Panc1 (cell line): ENCODE data around the gene GRM7. TPM values are rescaled to one million over a fixed set of nuclear protein-coding genes. Genes with fewer than 3 reads are reported as not detected.

Experiments
- ATAC-seq: fragments of 200-7000 bp; cut with Tn5 transposase; 2 replicates; pipeline ENCODE4 v1.9.1; 2020; ENCODE audit warnings: mild to moderate bottlenecking, moderate library complexity
- BruUV-seq: library from RNA; stranded (reverse); fragments of 400-500 nt; replicated peaks from 2 replicates; lab custom pipeline; 2021; lab: Mats Ljungman, UMichigan
- CTCF ChIA-PET: fragments of 300-600 bp; sonication (Branson Sonifier 250); formaldehyde crosslinking; loops from one replicate; lab custom pipeline; 2022; ENCODE audit warnings: antibody characterized with exemption; lab: Charles Lee
- POLR2A ChIA-PET: fragments of 300-600 bp; sonication (Branson Sonifier 250); formaldehyde crosslinking; loops from one replicate; lab custom pipeline; 2022; ENCODE audit warnings: antibody characterized with exemption; lab: Charles Lee
- DNase-seq: peaks from one replicate; pipeline ENCODE4 v3.0.0-alpha.2; 2010; ENCODE audit warnings: low read depth, low spot score
- H3K27ac ChIP-seq: 2 replicates; pipeline ENCODE4 v1.5.1; 2011; ENCODE audit warnings: mild to moderate bottlenecking, low read length, inconsistent platforms
- H3K27me3 ChIP-seq: fragments of 200-500 bp; sonication (Bioruptor generic); 2 replicates; pipeline ENCODE4 v1.6.0; 2014; ENCODE audit warnings: low read length, inconsistent platforms; ENCODE audit not compliant: control insufficient read depth, insufficient read depth
- H3K36me3 ChIP-seq: fragments of 200-500 bp; sonication (Bioruptor generic); 2 replicates; pipeline ENCODE4 v1.5.1; 2014; ENCODE audit warnings: inconsistent platforms, mild to moderate bottlenecking, low read length, moderate library complexity; ENCODE audit not compliant: control insufficient read depth, insufficient read depth
- H3K4me1 ChIP-seq: 2 replicates; pipeline ENCODE4 v1.5.1; 2011; ENCODE audit warnings: inconsistent platforms, mild to moderate bottlenecking, low read length, moderate library complexity; ENCODE audit not compliant: control insufficient read depth, insufficient read depth
- H3K4me3 ChIP-seq, 2 experiments: 2 replicates each; pipeline ENCODE4 v1.5.1; 2011 to 2012; ENCODE audit warnings: low read depth in 2 of 2, low read length in 2 of 2, mild to moderate bottlenecking in 2 of 2, inconsistent platforms in 1 of 2, moderate library complexity in 1 of 2
- H3K9me3 ChIP-seq: fragments of 200-500 bp; sonication (Bioruptor generic); 2 replicates; pipeline ENCODE4 v1.5.1; 2014; ENCODE audit warnings: low read depth, mild to moderate bottlenecking, inconsistent platforms, low read length, moderate library complexity; ENCODE audit not compliant: control insufficient read depth, insufficient read depth
- CTCF ChIP-seq: fragments of 450-650 bp; IDR thresholded peaks from 2 replicates; pipeline ENCODE4 v1.5.1; 2017; ENCODE audit warnings: mild to moderate bottlenecking
- POLR2AphosphoS5 ChIP-seq: IDR thresholded peaks from 2 replicates; pipeline ENCODE4 v1.6.1; 2012; ENCODE audit warnings: mild to moderate bottlenecking, low read depth, low read length, moderate library complexity
- REST ChIP-seq, 2 experiments: IDR thresholded peaks; 2 replicates each; pipeline ENCODE4 v1.6.1; 2011 to 2012; ENCODE audit warnings: low read depth in 2 of 2, control low read depth in 1 of 2, low read length in 1 of 2, mild to moderate bottlenecking in 1 of 2, moderate library complexity in 1 of 2; ENCODE audit not compliant: insufficient read depth in 1 of 2
- SIN3A ChIP-seq: IDR thresholded peaks from 2 replicates; pipeline ENCODE4 v1.6.1; 2012; ENCODE audit warnings: low read depth, mild to moderate bottlenecking, low read length, moderate library complexity, borderline replicate concordance; ENCODE audit not compliant: insufficient read depth
- TCF7L2 ChIP-seq: IDR thresholded peaks from 2 replicates; pipeline ENCODE4 v1.6.1; 2011; ENCODE audit warnings: mild to moderate bottlenecking, low read depth, low read length, inconsistent platforms
- in situ Hi-C: cut with HindIII; loops from 2 replicates; pipeline ENCODE4 v1.10.0; 2016; ENCODE audit warnings: low sequenced_read_pairs, low pct_unique_long_range_greater_than_20kb
- intact Hi-C: fragments of 100-400 bp; cut with micrococcal nuclease; formaldehyde crosslinking; loops from one replicate; pipeline ENCODE4 v1.10.0; 2022; ENCODE audit not compliant: unreplicated experiment
- total RNA-seq: library from RNA; stranded (reverse); gene quantifications from one replicate; pipeline ENCODE4 v1.2.1, GENCODE V29; 2021; ENCODE audit not compliant: unreplicated experiment

The GRM7 gene
- total RNA-seq, 1 experiment from 2014 or later: not detected

GRCh38 chr3:7445331-7445730 lies 584.4 kb downstream of the GRM7 start:
- H3K4me3 ChIP-seq: no peak overlapping the region
- TF ChIP-seq TCF7L2 (no peak), CTCF (no peak), REST (IDR thresholded peaks at IDR 0.05; ENCODE audit: insufficient read depth in 1 of 2, low read depth in 2 of 2, low read length in 1 of 2) (no peak), POLR2AphosphoS5 (no peak), SIN3A (no peak)
- H3K4me1 ChIP-seq: no peaks in the 10 kb centered on the region
- no peaks in the 10 kb centered on the region for H3K27me3 ChIP-seq
- BruUV-seq: no TSS peak
- ChIA-PET POLR2A (no interaction called here), CTCF (no interaction called here)
- intact Hi-C loops: no loop called here
- no peaks in the 10 kb centered on the region for H3K36me3 ChIP-seq
- H3K9me3 ChIP-seq: no peaks in the 10 kb centered on the region
- in situ Hi-C loops: no loop called here
- ATAC-seq (no peak), DNase-seq (no peak)
- no peak overlapping the region for H3K27ac ChIP-seq

GRCh38 chr3:7447197-7447769 lies 586.4 kb downstream of the GRM7 start:
- Histone ChIP-seq H3K36me3 (no peaks in the 10 kb centered on the region), H3K27me3 (no peaks in the 10 kb centered on the region), H3K4me1 (no peaks in the 10 kb centered on the region), H3K27ac (no peak overlapping the region), H3K4me3 (no peak overlapping the region), H3K9me3 (no peaks in the 10 kb centered on the region)
- no peak for ATAC-seq
- TF ChIP-seq CTCF (no peak), REST (IDR thresholded peaks at IDR 0.05; ENCODE audit: insufficient read depth in 1 of 2, low read depth in 2 of 2, low read length in 1 of 2) (no peak), POLR2AphosphoS5 (no peak), TCF7L2 (no peak), SIN3A (no peak)
- in situ Hi-C loops: no loop called here
- CTCF ChIA-PET: no interaction called here
- intact Hi-C loops: no loop called here
- no peak for DNase-seq
- no TSS peak for BruUV-seq
- POLR2A ChIA-PET: no interaction called here
